AG09309 (cell line): ENCODE data around the gene YPEL1.

Source experiments
- DNase-seq: peaks from one replicate; pipeline ENCODE4 v3.0.0-alpha.2; 2010; ENCODE audit warnings: low read depth
- H3K4me3 ChIP-seq: 2 replicates; pipeline ENCODE4 v1.5.1; 2011; ENCODE audit warnings: mild to moderate bottlenecking, low read depth, low read length, moderate library complexity; ENCODE audit not compliant: control insufficient read depth
- TF ChIP-seq, protein P1 (sequence below): IDR thresholded peaks from 2 replicates; pipeline ENCODE4 v1.5.1; 2011; ENCODE audit warnings: mild to moderate bottlenecking, low read depth, low read length, inconsistent platforms; ENCODE audit not compliant: insufficient read depth, control insufficient read depth; ENCODE audit errors: missing control alignments

The YPEL1 gene

GRCh38 chr22:21650280-21650679 lies 85.3 kb downstream of the YPEL1 start:
- DNase-seq = no peak
- TF ChIP-seq, protein P1, sequence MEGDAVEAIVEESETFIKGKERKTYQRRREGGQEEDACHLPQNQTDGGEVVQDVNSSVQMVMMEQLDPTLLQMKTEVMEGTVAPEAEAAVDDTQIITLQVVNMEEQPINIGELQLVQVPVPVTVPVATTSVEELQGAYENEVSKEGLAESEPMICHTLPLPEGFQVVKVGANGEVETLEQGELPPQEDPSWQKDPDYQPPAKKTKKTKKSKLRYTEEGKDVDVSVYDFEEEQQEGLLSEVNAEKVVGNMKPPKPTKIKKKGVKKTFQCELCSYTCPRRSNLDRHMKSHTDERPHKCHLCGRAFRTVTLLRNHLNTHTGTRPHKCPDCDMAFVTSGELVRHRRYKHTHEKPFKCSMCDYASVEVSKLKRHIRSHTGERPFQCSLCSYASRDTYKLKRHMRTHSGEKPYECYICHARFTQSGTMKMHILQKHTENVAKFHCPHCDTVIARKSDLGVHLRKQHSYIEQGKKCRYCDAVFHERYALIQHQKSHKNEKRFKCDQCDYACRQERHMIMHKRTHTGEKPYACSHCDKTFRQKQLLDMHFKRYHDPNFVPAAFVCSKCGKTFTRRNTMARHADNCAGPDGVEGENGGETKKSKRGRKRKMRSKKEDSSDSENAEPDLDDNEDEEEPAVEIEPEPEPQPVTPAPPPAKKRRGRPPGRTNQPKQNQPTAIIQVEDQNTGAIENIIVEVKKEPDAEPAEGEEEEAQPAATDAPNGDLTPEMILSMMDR = no peak
- H3K4me3 ChIP-seq = no peak overlapping the region
